Neuronal stem cell (in vitro differentiated cells): ENCODE data around the gene RNF212B.
"Not testable (repeated sequence)": the region's sequence is repeated elsewhere in the genome, so short reads cannot be mapped to it uniquely, and the experiment has no call there.

ENCODE experiments used
- DNase-seq: peaks from one replicate; pipeline ENCODE4 v3.0.0-alpha.2; 2013; ENCODE audit warnings: low spot score
- H2AFZ ChIP-seq: one replicate; pipeline ENCODE4 v1.6.1; 2013; ENCODE audit warnings: mild to moderate bottlenecking, low read length, inconsistent platforms
- H2AK5ac ChIP-seq: 2 replicates; pipeline ENCODE4 v1.6.1; 2013; ENCODE audit warnings: low read depth, mild to moderate bottlenecking, inconsistent platforms, low read length, moderate library complexity, mixed read lengths
- H2BK120ac ChIP-seq: 2 replicates; pipeline ENCODE4 v1.6.1; 2013; ENCODE audit warnings: low read depth, mild to moderate bottlenecking, inconsistent platforms, low read length, moderate library complexity, mixed read lengths
- H2BK12ac ChIP-seq: one replicate; pipeline ENCODE4 v1.6.1; 2013; ENCODE audit warnings: low read length, inconsistent platforms
- H2BK15ac ChIP-seq: 2 replicates; pipeline ENCODE4 v1.6.1; 2013; ENCODE audit warnings: mild to moderate bottlenecking, low read length, inconsistent platforms, mixed read lengths
- H2BK5ac ChIP-seq: one replicate; pipeline ENCODE4 v1.6.1; 2013; ENCODE audit warnings: inconsistent platforms, mild to moderate bottlenecking, low read length, moderate library complexity
- H3K14ac ChIP-seq: one replicate; pipeline ENCODE4 v1.6.1; 2013; ENCODE audit warnings: low read length, inconsistent platforms
- H3K18ac ChIP-seq: 2 replicates; pipeline ENCODE4 v1.6.1; 2013; ENCODE audit warnings: low read length, inconsistent platforms
- H3K23ac ChIP-seq: 2 replicates; pipeline ENCODE4 v1.6.1; 2013; ENCODE audit warnings: low read depth, mild to moderate bottlenecking, mixed read lengths, low read length, inconsistent platforms; ENCODE audit not compliant: poor library complexity
- H3K27ac ChIP-seq: replicated peaks from 3 replicates; pipeline ENCODE4 v1.5.1; 2013; ENCODE audit warnings: low read length, inconsistent platforms
- H3K27me3 ChIP-seq, 3 experiments: 2 replicates each; pipeline ENCODE4 v1.6.1; 2013; ENCODE audit warnings: low read length in 3 of 3, mild to moderate bottlenecking in 2 of 3, inconsistent platforms in 1 of 3, low read depth in 1 of 3, mixed read lengths in 1 of 3, moderate library complexity in 1 of 3; ENCODE audit not compliant: control insufficient read depth in 3 of 3, insufficient read depth in 3 of 3
- H3K36me3 ChIP-seq, 2 donors: replicated peaks in 1 of 2; 2 replicates each; pipeline ENCODE4 v1.6.1; 2013; ENCODE audit warnings: low read length in 2 of 2; ENCODE audit not compliant: control insufficient read depth in 2 of 2, insufficient read depth in 2 of 2
- H3K4ac ChIP-seq: 2 replicates; pipeline ENCODE4 v1.6.1; 2013; ENCODE audit warnings: inconsistent platforms, mild to moderate bottlenecking, low read length, moderate library complexity
- H3K4me1 ChIP-seq, 2 donors: 1 replicate in 1 of 2; 2 replicates in 1 of 2; pipeline ENCODE4 v1.6.1; 2013; ENCODE audit warnings: low read length in 2 of 2, low read depth in 1 of 2; ENCODE audit not compliant: control insufficient read depth in 2 of 2, insufficient read depth in 1 of 2
- H3K4me2 ChIP-seq: one replicate; pipeline ENCODE4 v1.6.1; 2013; ENCODE audit warnings: mild to moderate bottlenecking, low read length, inconsistent platforms; ENCODE audit not compliant: insufficient read depth, poor library complexity, severe bottlenecking
- H3K4me3 ChIP-seq, 2 donors: 2 replicates each; pipeline ENCODE4 v1.5.1; 2013; ENCODE audit warnings: low read length in 2 of 2, mild to moderate bottlenecking in 2 of 2, inconsistent platforms in 1 of 2, moderate library complexity in 1 of 2
- H3K79me1 ChIP-seq: one replicate; pipeline ENCODE4 v1.6.1; 2013; ENCODE audit warnings: low read depth, mild to moderate bottlenecking, inconsistent platforms, low read length, moderate library complexity
- H3K9ac ChIP-seq: one replicate; pipeline ENCODE4 v1.6.1; 2013; ENCODE audit warnings: mild to moderate bottlenecking, low read depth, low read length, inconsistent platforms; ENCODE audit not compliant: poor library complexity
- H3K9me3 ChIP-seq, 2 donors: replicated peaks in 1 of 2; 2 replicates each; pipeline versions ENCODE3 to v1.6.1; 2013; ENCODE audit warnings: low read length in 2 of 2, mild to moderate bottlenecking in 2 of 2, inconsistent platforms in 1 of 2, low read depth in 1 of 2, mixed read lengths in 1 of 2, moderate library complexity in 1 of 2; ENCODE audit not compliant: control insufficient read depth in 2 of 2, insufficient read depth in 1 of 2
- H4K8ac ChIP-seq: one replicate; pipeline ENCODE4 v1.6.1; 2013; ENCODE audit warnings: low read depth, mild to moderate bottlenecking, inconsistent platforms, low read length, moderate library complexity
- H4K91ac ChIP-seq: one replicate; pipeline ENCODE4 v1.6.1; 2013; ENCODE audit warnings: low read length, low read depth, mild to moderate bottlenecking, inconsistent platforms; ENCODE audit not compliant: poor library complexity
- whole genome bisulfite sequencing, 2 donors: extraction: QIAGEN DNeasy Blood & Tissue Kit; methylation state at CpG; one replicate each; pipeline ENCODE4 v1.1.7; 2013; ENCODE audit warnings: missing lambda C conversion rate in 2 of 2, mixed read lengths in 1 of 2; ENCODE audit not compliant: insufficient read length in 2 of 2, insufficient replicate concordance in 1 of 2; ENCODE audit errors: extremely low coverage in 2 of 2; 5-methylcytosine and 5-hydroxymethylcytosine counted together

The RNF212B gene

GRCh38 chr14:23277928-23278327 lies 40.2 kb downstream of the RNF212B start:
- peaks cover 20 to 41% of the 10 kb centered on the region in 2 donors for H3K36me3 ChIP-seq
- not testable (repeated sequence) for H3K27me3 ChIP-seq, H2BK120ac ChIP-seq, H3K27ac ChIP-seq, H3K4me3 ChIP-seq, H3K4me2 ChIP-seq, H2AFZ ChIP-seq, H2BK5ac ChIP-seq, H3K18ac ChIP-seq, H4K91ac ChIP-seq, H3K79me1 ChIP-seq, H3K4ac ChIP-seq, H3K23ac ChIP-seq, H3K14ac ChIP-seq, DNase-seq, H2BK12ac ChIP-seq, H2AK5ac ChIP-seq, H2BK15ac ChIP-seq, H3K9ac ChIP-seq, H4K8ac ChIP-seq
- H3K9me3 ChIP-seq, result peaks cover 9 to 14% of the 10 kb centered on the region in 2 donors
- peaks cover 8 to 12% of the 10 kb centered on the region in 2 donors for H3K4me1 ChIP-seq
- WGBS, 2 donors, result no CpG with 5 or more reads among the region's 6 CpGs

- Histone ChIP-seq H4K91ac (no peak overlapping the region), H2BK15ac (no peak overlapping the region), H3K36me3 (peaks cover 14 to 33% of the 10 kb centered on the region in 2 donors), H3K9me3 (peaks cover 3 to 6% of the 10 kb centered on the region in 2 donors), H3K27ac (peak overlapping the region; percentile 70), H3K27me3 (no peaks in the 10 kb centered on the region), H3K23ac (no peak overlapping the region), H3K9ac (no peak overlapping the region), H3K4me1 (peaks cover 11 to 18% of the 10 kb centered on the region in 2 donors), H3K14ac (no peak overlapping the region), H2BK120ac (no peak overlapping the region), H3K79me1 (peaks cover 2% of the 10 kb centered on the region), H2AFZ (no peak overlapping the region), H2BK12ac (no peak overlapping the region), H3K4ac (no peak overlapping the region), H3K18ac (peak overlapping the region; percentile 28), H4K8ac (no peak overlapping the region), H2BK5ac (no peak overlapping the region), H2AK5ac (no peak overlapping the region), H3K4me3 (no peak overlapping the region), H3K4me2 (no peak overlapping the region)
- DNase-seq, result no peak
- no CpG with 5 or more reads among the region's 6 CpGs for WGBS, 2 donors
Measured at GRCh38 chr14:23281247-23281646, 43.5 kb downstream of the RNF212B start.

- H2BK15ac ChIP-seq, result no peak overlapping the region
- H3K14ac ChIP-seq, result no peak overlapping the region
- H4K91ac ChIP-seq, result no peak overlapping the region
- H3K9ac ChIP-seq, result no peak overlapping the region
- H3K4me2 ChIP-seq, result peak overlapping the region; percentile 63
- no CpG with 5 or more reads among the region's 9 CpGs for WGBS, 2 donors
- H3K4me1 ChIP-seq, result peaks cover 9 to 15% of the 10 kb centered on the region in 2 donors
- no peak for DNase-seq
- H2BK120ac ChIP-seq, result no peak overlapping the region
- H2BK12ac ChIP-seq, result no peak overlapping the region
- peaks cover 4% of the 10 kb centered on the region for H3K79me1 ChIP-seq
- no peak overlapping the region for H4K8ac ChIP-seq
- H2BK5ac ChIP-seq, result no peak overlapping the region
- H2AFZ ChIP-seq, result peak overlapping the region; percentile 90
- peak overlapping the region; percentile 59 for H2AK5ac ChIP-seq
- H3K23ac ChIP-seq, result no peak overlapping the region
- H3K4ac ChIP-seq, result no peak overlapping the region
- no peaks in the 10 kb centered on the region for H3K9me3 ChIP-seq
- peak overlapping the region; percentile 37 for H3K27ac ChIP-seq
- peak overlapping the region; percentile 73 to 98 for H3K4me3 ChIP-seq
- H3K36me3 ChIP-seq, result peaks cover 6 to 20% of the 10 kb centered on the region in 2 donors
- no peaks in the 10 kb centered on the region for H3K27me3 ChIP-seq
- peak overlapping the region; percentile 84 for H3K18ac ChIP-seq
Measured at GRCh38 chr14:23284654-23285529, 47.2 kb downstream of the RNF212B start.

- no peak overlapping the region for H4K8ac ChIP-seq
- H3K27me3 ChIP-seq, result no peaks in the 10 kb centered on the region
- peaks cover 4% of the 10 kb centered on the region for H3K79me1 ChIP-seq
- peak overlapping the region; percentile 63 for H3K4me2 ChIP-seq
- no peak overlapping the region for H2BK12ac ChIP-seq
- peak overlapping the region; percentile 69 for H3K23ac ChIP-seq
- H2AK5ac ChIP-seq, result peak overlapping the region; percentile 59
- H3K4me3 ChIP-seq, result peak overlapping the region; percentile 73 to 98
- peak overlapping the region; percentile 37 for H3K27ac ChIP-seq
- no peak overlapping the region for H3K14ac ChIP-seq
- H2AFZ ChIP-seq, result peak overlapping the region; percentile 90
- peaks cover 3 to 12% of the 10 kb centered on the region in 2 donors for H3K4me1 ChIP-seq
- no CpG with 5 or more reads among the region's 22 CpGs for WGBS, 2 donors
- no peak overlapping the region for H3K4ac ChIP-seq
- H4K91ac ChIP-seq, result no peak overlapping the region
- no peaks in the 10 kb centered on the region for H3K9me3 ChIP-seq
- peaks cover 6 to 20% of the 10 kb centered on the region in 2 donors for H3K36me3 ChIP-seq
- no peak overlapping the region for H2BK15ac ChIP-seq
- DNase-seq, result no peak
- H3K9ac ChIP-seq, result peak overlapping the region; percentile 89
- no peak overlapping the region for H2BK5ac ChIP-seq
- peak overlapping the region; percentile 84 for H3K18ac ChIP-seq
- no peak overlapping the region for H2BK120ac ChIP-seq
Measured at GRCh38 chr14:23285530-23286019, 47.8 kb downstream of the RNF212B start.
